AG04450 (cell line): ENCODE results near the gene SCAP. TPM values are rescaled to one million over a fixed set of nuclear protein-coding genes. Genes with fewer than 3 reads are reported as not detected.

Source experiments
- CTCF ChIA-PET: fragments of 300-600, 350-600 bp; formaldehyde crosslinking; extraction: SDS; loops from one replicate; lab custom pipeline; 2022; ENCODE audit warnings: antibody characterized with exemption, inconsistent platforms; lab: Charles Lee
- POLR2A ChIA-PET: fragments of 350-600 bp; formaldehyde crosslinking; extraction: SDS; loops from one replicate; lab custom pipeline; 2021; ENCODE audit warnings: antibody characterized with exemption, inconsistent platforms; lab: Yijun Ruan, JAX
- DNase-seq: peaks from one replicate; pipeline ENCODE4 v3.0.0-alpha.2; 2011; ENCODE audit warnings: low read depth, low spot score
- H3K27ac ChIP-seq: one replicate; pipeline ENCODE4 v1.5.1; 2012; ENCODE audit warnings: low read depth, low read length, control low read depth
- H3K27me3 ChIP-seq: one replicate; pipeline ENCODE4 v1.6.0; 2012; ENCODE audit warnings: low read length; ENCODE audit not compliant: control insufficient read depth, insufficient read depth
- H3K4me3 ChIP-seq: 2 replicates; pipeline ENCODE4 v1.5.1; 2011; ENCODE audit warnings: mild to moderate bottlenecking, low read depth, low read length, control low read depth
- H3K9me3 ChIP-seq: 2 replicates; pipeline ENCODE4 v1.5.1; 2012; ENCODE audit warnings: low read length; ENCODE audit not compliant: control insufficient read depth, insufficient read depth
- CTCF ChIP-seq: IDR thresholded peaks from 2 replicates; pipeline ENCODE4 v1.5.1; 2011; ENCODE audit warnings: low read depth, low read length, control low read depth, inconsistent platforms
- polyA plus RNA-seq: library from polyadenylated mRNA; depleted of rRNA; stranded (reverse); fragments of >200 nt; gene quantifications from 2 replicates; pipeline ENCODE4 v1.2.3, GENCODE V29; 2011

The SCAP gene
- polyA plus RNA-seq, 1 experiment = 17.0 TPM

DNA sequence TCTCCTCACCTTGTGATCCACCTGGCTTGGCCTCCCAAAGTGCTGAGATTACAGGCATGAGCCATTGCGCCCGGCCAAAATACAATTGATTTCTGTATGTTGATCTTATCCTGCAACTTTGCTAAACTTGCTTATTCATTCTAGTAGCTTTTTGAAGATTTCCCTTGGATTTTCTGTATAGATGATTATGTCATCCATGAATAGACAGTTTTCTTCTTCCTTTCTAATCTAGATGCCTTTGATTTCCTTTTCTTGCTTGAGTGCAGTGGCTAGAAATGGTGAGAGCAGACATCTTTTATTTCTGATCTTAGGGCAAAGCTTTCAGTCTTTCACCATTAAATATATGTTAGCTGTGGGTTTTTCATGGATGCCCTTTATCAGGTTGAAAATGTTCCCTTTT is 42.2 kb upstream of the SCAP start:
- H3K27me3 ChIP-seq = no peaks in the 10 kb centered on the region
- POLR2A ChIA-PET = interaction anchor here (0.6 kb wide), 1 partner anchor 113 kb away, joined by 4 read pairs; no protein-coding TSS in a partner anchor
- H3K27ac ChIP-seq = no peak overlapping the region
- CTCF ChIA-PET = interaction anchor here (0.9 to 1.3 kb wide), 2 partner anchors 271 to 307 kb away, joined by 3 to 7 read pairs; no protein-coding TSS in a partner anchor
- DNase-seq = no peak
- no peak for TF ChIP-seq CTCF
- no peak overlapping the region for H3K4me3 ChIP-seq
- H3K9me3 ChIP-seq = no peaks in the 10 kb centered on the region

DNA sequence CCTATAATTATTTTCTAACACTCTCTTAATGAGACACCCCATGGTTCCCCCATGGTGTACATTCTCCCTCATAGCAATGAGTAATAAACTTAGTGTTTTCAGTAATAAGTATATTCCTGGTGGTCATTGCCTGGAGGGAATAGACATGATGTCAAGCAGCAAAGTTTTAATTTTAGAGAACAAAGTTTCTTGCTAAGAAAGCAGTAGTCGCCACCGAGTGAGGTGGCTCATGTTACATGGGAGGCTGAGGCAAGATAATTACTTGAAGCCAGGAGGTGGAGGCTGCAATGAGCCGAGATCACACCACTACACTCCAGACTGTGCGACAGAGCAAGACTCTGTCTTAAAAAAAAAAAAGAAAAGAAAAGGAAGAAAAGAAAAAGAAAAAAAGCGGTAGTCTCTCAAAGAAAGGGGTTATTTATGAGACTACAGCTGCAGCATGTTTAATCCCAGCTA is 40.2 kb upstream of the SCAP start:
- DNase-seq = no peak
- POLR2A ChIA-PET = no interaction called here
- H3K9me3 ChIP-seq = no peaks in the 10 kb centered on the region
- H3K27ac ChIP-seq = no peak overlapping the region
- no peaks in the 10 kb centered on the region for H3K27me3 ChIP-seq
- TF ChIP-seq CTCF = no peak
- no peak overlapping the region for H3K4me3 ChIP-seq
- CTCF ChIA-PET = interaction anchor here (0.5 to 4.0 kb wide), 4 partner anchors 94 to 298 kb away, joined by 3 to 21 read pairs (median 8); no protein-coding TSS in a partner anchor

DNA sequence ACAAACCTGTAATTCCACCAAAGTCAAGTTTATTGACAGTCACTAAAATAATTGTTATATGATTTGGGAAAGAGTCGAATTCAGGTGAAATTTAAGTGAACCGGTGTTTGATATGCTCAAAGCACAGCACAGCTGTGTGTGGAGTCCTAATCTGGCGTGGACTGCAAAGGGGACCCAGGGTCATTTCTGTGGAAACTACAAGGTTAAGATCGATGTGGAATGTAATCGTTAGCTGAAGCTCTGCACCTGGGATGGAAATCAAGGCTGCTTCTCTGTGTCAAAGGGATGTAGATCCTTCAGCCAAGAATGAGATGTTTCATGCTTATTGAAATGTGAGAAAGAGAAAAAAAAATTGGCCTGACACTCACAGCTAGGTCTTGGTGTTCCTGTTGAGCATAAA is 39.4 kb upstream of the SCAP start:
- POLR2A ChIA-PET = no interaction called here

DNA sequence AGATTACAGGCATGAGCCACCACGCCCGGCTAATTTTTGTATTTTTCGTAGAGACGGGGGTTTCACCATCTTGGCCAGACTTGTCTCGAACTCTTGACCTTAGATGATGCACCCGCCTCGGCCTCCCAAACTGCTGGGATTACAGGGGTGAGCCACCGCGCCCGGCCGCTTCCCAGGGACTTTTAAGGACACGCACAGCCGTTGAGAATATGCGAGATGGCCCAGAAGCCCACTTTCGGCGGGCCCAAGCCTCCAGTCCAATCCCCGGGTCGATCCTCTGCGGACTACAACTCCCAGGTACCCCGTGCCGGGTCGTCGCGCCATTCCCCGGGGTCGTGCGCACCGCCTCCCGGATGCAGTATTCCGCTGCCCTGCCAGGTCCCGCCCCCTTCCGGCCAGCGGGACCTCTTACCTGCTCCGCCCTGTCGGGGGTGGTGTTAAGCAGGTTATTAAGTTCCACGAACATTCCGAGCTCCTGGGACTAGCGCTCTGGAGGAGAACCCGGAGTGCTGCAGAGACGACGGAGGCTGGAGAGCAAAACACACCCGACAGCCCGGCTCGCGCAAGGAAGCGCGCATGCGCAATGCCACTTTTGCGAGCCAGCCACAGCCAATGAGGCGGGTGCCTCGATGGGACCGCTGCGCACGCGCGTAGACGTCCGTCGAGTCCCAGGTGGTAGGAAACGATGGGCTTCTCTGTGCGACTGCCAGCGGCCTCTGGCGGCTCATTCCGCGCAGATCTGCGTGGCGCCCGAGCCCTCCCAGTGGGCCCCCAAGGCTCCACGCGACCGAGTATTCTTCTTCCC is 37.6 kb upstream of the SCAP start, which contains the start of gene ELP6:
Gene ELP6 (minus strand): TSS at position 588 of the 805 bp plus-strand sequence. CDS start 122 bp downstream, at position 466.
- no peaks in the 10 kb centered on the region for H3K27me3 ChIP-seq
- peak within 1 kb of the TSS; percentile 85 for H3K27ac ChIP-seq
- no peaks in the 10 kb centered on the region for H3K9me3 ChIP-seq
- POLR2A ChIA-PET = interaction anchor here (0.7 kb wide), 1 partner anchor 85 kb away, joined by 6 read pairs; no protein-coding TSS in a partner anchor
- peak within 1 kb of the TSS; percentile 70 for H3K4me3 ChIP-seq
- TF ChIP-seq CTCF = peak; percentile 50
- DNase-seq = peak; percentile 91
- CTCF ChIA-PET = interaction anchor here (0.6 to 4.0 kb wide), 2 partner anchors 91 to 132 kb away, joined by 3 to 21 read pairs; partner anchors contain the start of gene PTPN23

More for the DNA sequence above, 39.4 kb upstream of the SCAP start:
- Histone ChIP-seq H3K27ac (no peak overlapping the region), H3K4me3 (no peak overlapping the region), H3K27me3 (no peaks in the 10 kb centered on the region), H3K9me3 (no peaks in the 10 kb centered on the region)
- DNase-seq = no peak
- TF ChIP-seq CTCF = no peak
- CTCF ChIA-PET = interaction anchor here (4.0 kb wide), 1 partner anchor 93 kb away, joined by 21 read pairs; no protein-coding TSS in a partner anchor
